ENCODE measurements around the gene MYO10.

GRCh38 chr5:16926417-16926816 is 9.7 kb downstream of the MYO10 start:
- TF ChIP-seq POLR2AphosphoS5 (IDR thresholded peaks at IDR 0.05; ENCODE audit: low read depth, low read length): no peak
- TF ChIP-seq POLR2A (IDR thresholded peaks at IDR 0.05; ENCODE audit: low read depth, low read length): no peak
- no peak for TF ChIP-seq SPI1 (IDR thresholded peaks at IDR 0.05; ENCODE audit: low read depth, low read length)
